Stomach (tissue), 9 donors: Measurements from ENCODE around the gene PGLYRP1. TPM values are rescaled to one million over a fixed set of nuclear protein-coding genes. Genes with fewer than 3 reads are reported as not detected.
A peak's percentile ranks its signal among the peaks of the same experiment; 100 is the strongest.

Experiments used
- DNase-seq, 2 donors: peaks; one replicate each; pipeline versions ENCODE4 v3.0.0 to v3.0.0-alpha.2; 2013 to 2019
- H3K27ac ChIP-seq, 5 donors: fragments of 200-600 bp in 4 of 5; sonication (generic) in 4 of 5; one replicate each; pipeline ENCODE4 v1.5.1; 2013 to 2019; ENCODE audit warnings: mild to moderate bottlenecking in 1 of 5, moderate library complexity in 1 of 5
- H3K27me3 ChIP-seq, 3 donors: fragments of 200-600 bp; sonication (generic); one replicate each; pipeline ENCODE4 v1.5.1; 2017 to 2019; ENCODE audit warnings: mixed run types in 1 of 3
- H3K36me3 ChIP-seq, 4 donors: fragments of 200-600 bp; sonication (generic); 1 replicate in 3 of 4; 2 replicates in 1 of 4; pipeline ENCODE4 v1.5.1; 2016 to 2019
- H3K4me1 ChIP-seq, 4 donors: fragments of 200-600 bp; sonication (generic); one replicate each; pipeline ENCODE4 v1.5.1; 2016 to 2019
- H3K4me3 ChIP-seq, 4 donors: fragments of 200-600 bp; sonication (generic) in 3 of 4; one replicate each; pipeline ENCODE4 v1.5.1; 2016 to 2019; ENCODE audit warnings: mild to moderate bottlenecking in 1 of 4
- H3K9me3 ChIP-seq, 4 donors: fragments of 200-600 bp; sonication (generic); one replicate each; pipeline ENCODE4 v1.5.1; 2016 to 2019
- CTCF ChIP-seq, 7 experiments: fragments of 450-650 bp in 4 of 7; fragments of 200-600 bp in 3 of 7; sonication (generic) in 3 of 7; IDR thresholded peaks; one replicate each; pipeline ENCODE4 v1.5.1; 2016 to 2019; ENCODE audit warnings: antibody characterized with exemption in 7 of 7, control low read depth in 2 of 7, mild to moderate bottlenecking in 1 of 7
- EP300 ChIP-seq: sonication (generic); formaldehyde crosslinking; IDR thresholded peaks from one replicate; pipeline ENCODE4 v1.6.1; 2017; ENCODE audit warnings: antibody characterized with exemption
- POLR2A ChIP-seq, 4 donors: fragments of 450-650 bp; IDR thresholded peaks; one replicate each; pipeline ENCODE4 v1.6.1; 2016; ENCODE audit warnings: antibody characterized with exemption in 4 of 4, control low read depth in 2 of 4, mild to moderate bottlenecking in 1 of 4, moderate library complexity in 1 of 4
- POLR2AphosphoS5 ChIP-seq, 3 donors: sonication (generic); formaldehyde crosslinking; IDR thresholded peaks; one replicate each; pipeline ENCODE4 v1.6.1; 2016; ENCODE audit warnings: antibody characterized with exemption in 3 of 3
- WGBS, 5 donors: extraction: QIAGEN DNeasy Blood & Tissue Kit in 3 of 5; methylation state at CpG; one replicate each; pipeline versions ENCODE4 v1.1.5 to v1.1.7; 2013 to 2018; 5-methylcytosine and 5-hydroxymethylcytosine counted together
- intact Hi-C: fragments of 100-400 bp; cut with DNase I; formaldehyde crosslinking; loops from one replicate; pipeline ENCODE4 v1.15.1; 2023; ENCODE audit warnings: low total_unique reads
- polyA plus RNA-seq, 3 donors: library from polyadenylated mRNA; stranded (reverse); fragments of 200-250 nt; gene quantifications; one replicate each; pipeline ENCODE4 v1.2.3, GENCODE V29; 2013
- total RNA-seq, 5 donors: library from RNA; depleted of rRNA; stranded (reverse); fragments of >200 nt; gene quantifications; one replicate each; pipeline versions ENCODE4 v1.1.0 to v1.2.3, GENCODE V29; 2014 to 2016
- donor health status: healthy with polysubstance abuse.
- donor health status: Bipolar disorder and iron deficiency.
- donor health status: healthy.

Gene PGLYRP1
- total and polyA plus RNA-seq, 8 donors, result 0.56 to 3.5 TPM; not detected in 6

- Histone ChIP-seq H3K36me3 (peaks cover 0 to 16% (median 11%) of the 10 kb centered on the region in 4 donors), H3K27ac (no peak overlapping the region), H3K4me3 (no peak overlapping the region), H3K27me3 (peaks cover 0 to 27% (median 0%) of the 10 kb centered on the region in 3 donors), H3K9me3 (no peaks in the 10 kb centered on the region), H3K4me1 (peaks cover 17 to 46% (median 36%) of the 10 kb centered on the region in 4 donors)
- TF ChIP-seq POLR2AphosphoS5 (IDR thresholded peaks at IDR 0.05) (no peak), POLR2A (IDR thresholded peaks at IDR 0.05) (no peak), EP300 (no peak), CTCF (IDR thresholded peaks at IDR 0.05) (no peak)
- DNase-seq, result no peak
- intact Hi-C loops, result no loop called here
- 84 to 99% (median 90%) methylated on average over 4 of the region's 4 CpGs for WGBS, 5 donors
Observed at GRCh38 chr19:45998834-45999233, 24.0 kb downstream of the PGLYRP1 start.

GRCh38 chr19:45996933-45997332, 25.9 kb downstream of the PGLYRP1 start:
- H3K27me3 ChIP-seq, result peaks cover 0 to 27% (median 0%) of the 10 kb centered on the region in 3 donors
- WGBS, 5 donors, result 84 to 89% (median 85%) methylated on average over 8 of the region's 8 CpGs
- peaks cover 0 to 5% (median 0%) of the 10 kb centered on the region in 4 donors for H3K36me3 ChIP-seq
- no peak for DNase-seq
- no peak overlapping the region for H3K27ac ChIP-seq
- intact Hi-C loops, result no loop called here
- peaks cover 17 to 46% (median 36%) of the 10 kb centered on the region in 4 donors for H3K4me1 ChIP-seq
- TF ChIP-seq POLR2A (IDR thresholded peaks at IDR 0.05) (no peak), EP300 (no peak), CTCF (IDR thresholded peaks at IDR 0.05) (no peak), POLR2AphosphoS5 (IDR thresholded peaks at IDR 0.05) (no peak)
- no peak overlapping the region for H3K4me3 ChIP-seq
- H3K9me3 ChIP-seq, result no peaks in the 10 kb centered on the region

GRCh38 chr19:45995715-45996385, 27.0 kb downstream of the PGLYRP1 start:
- Histone ChIP-seq H3K36me3 (peaks cover 0 to 5% (median 0%) of the 10 kb centered on the region in 4 donors), H3K9me3 (no peaks in the 10 kb centered on the region), H3K4me1 (peaks cover 17 to 43% (median 32%) of the 10 kb centered on the region in 4 donors), H3K4me3 (peak overlapping the region; percentile 68 to 86 (median 80)), H3K27me3 (peaks cover 0 to 23% (median 0%) of the 10 kb centered on the region in 3 donors), H3K27ac (peak overlapping the region; percentile 75 to 88 (median 83))
- intact Hi-C loops, result no loop called here
- peak in 1 of 2 donors; percentile 39 for DNase-seq
- 11 to 12% (median 12%) methylated on average over 13 of the region's 13 CpGs for WGBS, 5 donors
- TF ChIP-seq EP300 (no peak), POLR2AphosphoS5 (IDR thresholded peaks at IDR 0.05) (no peak), CTCF (IDR thresholded peaks at IDR 0.05) (no peak), POLR2A (IDR thresholded peaks at IDR 0.05) (no peak)

GRCh38 chr19:45994998-45995714, 27.7 kb downstream of the PGLYRP1 start, which contains the start of gene CCDC61:
CCDC61 (plus strand) TSS chr19:45995467; CDS start chr19:46003019, 7,552 bp downstream.
- peak; percentile 33 to 85 (median 81) for TF ChIP-seq POLR2AphosphoS5 (IDR thresholded peaks at IDR 0.05)
- TF ChIP-seq POLR2A (IDR thresholded peaks at IDR 0.05), result peak in 2 of 4 donors; percentile 88 to 91
- TF ChIP-seq CTCF (IDR thresholded peaks at IDR 0.05), result no peak
- TF ChIP-seq EP300, result no peak

More at GRCh38 chr19:45994998-45995714, 27.7 kb downstream of the PGLYRP1 start, which contains the start of gene CCDC61:
- peak within 1 kb of the TSS; percentile 68 to 86 (median 80) for H3K4me3 ChIP-seq
- no peaks in the 10 kb centered on the region for H3K9me3 ChIP-seq
- DNase-seq, result peak; percentile 96 to 99
- 0 to 1% (median 0%) methylated on average over 27 to 34 of the region's 34 CpGs for WGBS, 5 donors
- intact Hi-C loops, result no loop called here
- peak within 1 kb of the TSS; percentile 75 to 88 (median 83) for H3K27ac ChIP-seq
- H3K36me3 ChIP-seq, result peaks cover 0 to 5% (median 0%) of the 10 kb centered on the region in 4 donors
- H3K4me1 ChIP-seq, result peaks cover 11 to 36% (median 25%) of the 10 kb centered on the region in 4 donors
- peaks cover 0 to 18% (median 0%) of the 10 kb centered on the region in 3 donors for H3K27me3 ChIP-seq
